Endothelial cell of umbilical vein (primary cell): ENCODE results near the gene MOB3C. TPM values are rescaled to one million over a fixed set of nuclear protein-coding genes. Genes with fewer than 3 reads are reported as not detected.

Source experiments
- BruUV-seq: library from RNA; stranded (reverse); fragments of 400-500 nt; replicated peaks from 2 replicates; lab custom pipeline; 2021; lab: Mats Ljungman, UMichigan
- CTCF ChIA-PET: fragments of 300-600, 350-600 bp; sonication (Branson Sonifier 250); formaldehyde crosslinking; loops from one replicate; lab custom pipeline; 2021; ENCODE audit warnings: antibody characterized with exemption, inconsistent platforms; lab: Charles Lee
- POLR2A ChIA-PET: fragments of 300-600, 350-600 bp; sonication (Branson Sonifier 250); formaldehyde crosslinking; loops from one replicate; lab custom pipeline; 2021; ENCODE audit warnings: antibody characterized with exemption, inconsistent platforms; lab: Charles Lee
- DNase-seq: peaks from one replicate; pipeline ENCODE4 v3.0.0-alpha.2; 2011; ENCODE audit warnings: low read depth, low spot score
- FAIRE-seq: peaks from 2 replicates; lab custom pipeline; 2011; peaks lifted over from hg19 to GRCh38; lab: Jason Lieb, UNC
- H2AFZ ChIP-seq: 2 replicates; pipeline ENCODE4 v1.6.0; 2012; ENCODE audit warnings: low read depth, low read length, control low read depth, inconsistent platforms
- H3K27ac ChIP-seq: 2 replicates; pipeline ENCODE4 v1.5.1; 2011; ENCODE audit warnings: low read depth, mild to moderate bottlenecking, control low read depth, low read length, moderate library complexity; ENCODE audit not compliant: insufficient read depth
- H3K27me3 ChIP-seq, 2 experiments: 2 replicates each; pipeline versions ENCODE4 v1.6.0 to v1.6.1; 2011; ENCODE audit warnings: low read length in 2 of 2, mixed read lengths in 1 of 2; ENCODE audit not compliant: control insufficient read depth in 2 of 2, insufficient read depth in 2 of 2
- H3K36me3 ChIP-seq, 2 experiments: 2 replicates in 1 of 2; 3 replicates in 1 of 2; pipeline ENCODE4 v1.5.1; 2011; ENCODE audit warnings: low read length in 2 of 2, mild to moderate bottlenecking in 1 of 2, moderate library complexity in 1 of 2; ENCODE audit not compliant: control insufficient read depth in 2 of 2, insufficient read depth in 2 of 2; ENCODE audit errors: extremely low read depth in 1 of 2
- H3K4me1 ChIP-seq: 3 replicates; pipeline ENCODE4 v1.5.1; 2011; ENCODE audit warnings: mild to moderate bottlenecking, low read length; ENCODE audit not compliant: control insufficient read depth, insufficient read depth; ENCODE audit errors: extremely low read depth
- H3K4me2 ChIP-seq: 2 replicates; pipeline ENCODE4 v1.6.1; 2011; ENCODE audit warnings: low read length, control low read depth, mixed read lengths; ENCODE audit not compliant: insufficient read depth
- H3K4me3 ChIP-seq, 3 experiments: fragments of 200-600 bp in 1 of 3; sonication (generic), shearing (Covaris generic) in 1 of 3; replicated peaks in 1 of 3; 2 replicates each; pipeline ENCODE4 v1.5.1; 2011 to 2016; ENCODE audit warnings: control low read depth in 3 of 3, low read length in 3 of 3, mild to moderate bottlenecking in 2 of 3, inconsistent platforms in 1 of 3, low read depth in 1 of 3, moderate library complexity in 1 of 3; ENCODE audit not compliant: insufficient read depth in 1 of 3
- H3K79me2 ChIP-seq: 2 replicates; pipeline ENCODE4 v1.6.0; 2012; ENCODE audit warnings: low read length, inconsistent platforms; ENCODE audit not compliant: control insufficient read depth, insufficient read depth
- H3K9ac ChIP-seq: replicated peaks from 2 replicates; pipeline ENCODE3; 2011; ENCODE audit warnings: low read length, control low read depth; ENCODE audit not compliant: insufficient read depth; ENCODE audit errors: extremely low read depth
- H3K9me1 ChIP-seq: replicated peaks from 3 replicates; pipeline ENCODE4 v1.6.0; 2011; ENCODE audit warnings: mild to moderate bottlenecking, low read length; ENCODE audit not compliant: control insufficient read depth, insufficient read depth; ENCODE audit errors: extremely low read depth
- H3K9me3 ChIP-seq: replicated peaks from 2 replicates; pipeline ENCODE4 v1.5.1; 2012; ENCODE audit warnings: low read length, inconsistent platforms; ENCODE audit not compliant: control insufficient read depth, insufficient read depth
- H4K20me1 ChIP-seq: replicated peaks from 2 replicates; pipeline ENCODE3; 2011; ENCODE audit warnings: mild to moderate bottlenecking, low read length; ENCODE audit not compliant: control insufficient read depth, insufficient read depth; ENCODE audit errors: extremely low read depth
- EZH2 ChIP-seq: IDR thresholded peaks from 2 replicates; pipeline ENCODE4 v1.6.1; 2012; ENCODE audit warnings: borderline replicate concordance, low read depth, mild to moderate bottlenecking, moderate library complexity, low read length, inconsistent platforms; ENCODE audit not compliant: severe bottlenecking
- FOS ChIP-seq: IDR thresholded peaks from 2 replicates; pipeline ENCODE4 v1.6.1; 2011; ENCODE audit warnings: mild to moderate bottlenecking, low read length, moderate library complexity, borderline replicate concordance; ENCODE audit not compliant: insufficient read depth
- GATA2 ChIP-seq: IDR thresholded peaks from 2 replicates; pipeline ENCODE4 v1.7.0; 2011; ENCODE audit warnings: low read depth, mild to moderate bottlenecking, moderate library complexity, mixed read lengths, low read length; ENCODE audit not compliant: insufficient read length, insufficient read depth
- JUN ChIP-seq: IDR thresholded peaks from 2 replicates; pipeline ENCODE4 v1.6.1; 2011; ENCODE audit warnings: borderline replicate concordance, low read depth; ENCODE audit not compliant: insufficient read length, insufficient read depth
- MYC ChIP-seq: IDR thresholded peaks from one replicate; pipeline ENCODE4 v1.6.1; 2011; ENCODE audit warnings: mild to moderate bottlenecking, low read depth, low read length
- POLR2A ChIP-seq: IDR thresholded peaks from 2 replicates; pipeline ENCODE4 v1.6.1; 2012; ENCODE audit warnings: low read depth, mild to moderate bottlenecking, control low read depth, low read length
- POLR2AphosphoS5 ChIP-seq: IDR thresholded peaks from 2 replicates; pipeline ENCODE4 v1.6.1; 2012; ENCODE audit warnings: low read depth, mild to moderate bottlenecking, control low read depth, low read length, moderate library complexity; ENCODE audit not compliant: insufficient read depth
- dilution Hi-C: fragments of 300-500 bp; cut with MboI; formaldehyde crosslinking; loops from one replicate; pipeline ENCODE4 v1.15.0; 2019; ENCODE audit warnings: low sequenced_read_pairs; ENCODE audit not compliant: extremely low pct_ligation_motif_present
- intact Hi-C: fragments of 100-400 bp; cut with micrococcal nuclease; formaldehyde crosslinking; loops from one replicate; pipeline ENCODE4 v1.10.0; 2022
- polyA plus RNA-seq, 4 experiments: library from polyadenylated mRNA; depleted of rRNA in 3 of 4; stranded (reverse) in 3 of 4; unstranded in 1 of 4; fragments of >200 nt; gene quantifications; 2 replicates each; pipeline versions ENCODE4 v1.2.1 to v1.2.3, GENCODE V29; 2011 to 2012; ENCODE audit warnings: missing spikeins in 1 of 4
- total RNA-seq: library from RNA; stranded (reverse); gene quantifications from 2 replicates; pipeline ENCODE4 v1.2.3, GENCODE V29; 2021
- TF ChIP-seq, protein P1 (sequence below), 2 donors: IDR thresholded peaks; 1 replicate in 1 of 2; 2 replicates in 1 of 2; pipeline ENCODE4 v1.5.1; 2011; ENCODE audit warnings: low read length in 2 of 2, mild to moderate bottlenecking in 2 of 2, moderate library complexity in 2 of 2, control low read depth in 1 of 2, inconsistent platforms in 1 of 2, low read depth in 1 of 2; ENCODE audit not compliant: insufficient read depth in 1 of 2; ENCODE audit errors: extremely low read depth in 1 of 2
- TF ChIP-seq, protein P2 (sequence below): IDR thresholded peaks from 2 replicates; pipeline ENCODE4 v1.6.1; 2011; ENCODE audit not compliant: insufficient read depth, insufficient read length

MOB3C gene
- total and polyA plus RNA-seq, 2 donors (not counting 3 experiments of a cell fraction or from before 2014, with no cell fraction given): 6.1 to 8.4 TPM

DNA sequence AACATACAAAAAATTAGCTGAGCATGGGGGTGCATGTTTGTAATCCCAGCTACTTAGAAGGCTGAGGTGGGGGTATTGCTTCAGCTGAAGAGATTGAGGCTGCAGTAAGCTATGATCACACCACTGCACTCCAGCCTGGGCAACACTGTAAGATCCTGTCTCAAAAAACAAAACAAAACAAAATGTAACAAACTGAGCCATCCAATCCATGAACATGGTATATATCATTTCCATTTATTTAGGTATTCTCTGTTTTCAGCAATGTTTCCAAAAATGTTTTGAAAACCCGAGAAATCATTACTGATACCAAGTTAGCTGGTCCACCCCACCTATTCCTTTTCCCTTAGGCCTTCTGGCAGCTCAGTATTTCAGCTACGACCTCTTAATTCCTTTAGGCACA, 33.2 kb upstream of the MOB3C start:
- H3K4me1 ChIP-seq: no peaks in the 10 kb centered on the region
- H3K4me2 ChIP-seq: no peak overlapping the region
- POLR2A ChIA-PET: no interaction called here
- no peaks in the 10 kb centered on the region for H3K9me1 ChIP-seq
- peaks cover 2 to 4% of the 10 kb centered on the region in 2 experiments for H3K36me3 ChIP-seq
- TF ChIP-seq MYC (no peak), FOS (no peak), GATA2 (no peak), JUN (no peak), POLR2A (no peak), EZH2 (no peak), POLR2AphosphoS5 (no peak)
- TF ChIP-seq, protein P1, sequence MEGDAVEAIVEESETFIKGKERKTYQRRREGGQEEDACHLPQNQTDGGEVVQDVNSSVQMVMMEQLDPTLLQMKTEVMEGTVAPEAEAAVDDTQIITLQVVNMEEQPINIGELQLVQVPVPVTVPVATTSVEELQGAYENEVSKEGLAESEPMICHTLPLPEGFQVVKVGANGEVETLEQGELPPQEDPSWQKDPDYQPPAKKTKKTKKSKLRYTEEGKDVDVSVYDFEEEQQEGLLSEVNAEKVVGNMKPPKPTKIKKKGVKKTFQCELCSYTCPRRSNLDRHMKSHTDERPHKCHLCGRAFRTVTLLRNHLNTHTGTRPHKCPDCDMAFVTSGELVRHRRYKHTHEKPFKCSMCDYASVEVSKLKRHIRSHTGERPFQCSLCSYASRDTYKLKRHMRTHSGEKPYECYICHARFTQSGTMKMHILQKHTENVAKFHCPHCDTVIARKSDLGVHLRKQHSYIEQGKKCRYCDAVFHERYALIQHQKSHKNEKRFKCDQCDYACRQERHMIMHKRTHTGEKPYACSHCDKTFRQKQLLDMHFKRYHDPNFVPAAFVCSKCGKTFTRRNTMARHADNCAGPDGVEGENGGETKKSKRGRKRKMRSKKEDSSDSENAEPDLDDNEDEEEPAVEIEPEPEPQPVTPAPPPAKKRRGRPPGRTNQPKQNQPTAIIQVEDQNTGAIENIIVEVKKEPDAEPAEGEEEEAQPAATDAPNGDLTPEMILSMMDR (IDR thresholded peaks at IDR 0.05; ENCODE audit: extremely low read depth in 1 of 2, insufficient read depth in 1 of 2, low read depth in 1 of 2, low read length in 2 of 2): no peak
- TF ChIP-seq, protein P2, sequence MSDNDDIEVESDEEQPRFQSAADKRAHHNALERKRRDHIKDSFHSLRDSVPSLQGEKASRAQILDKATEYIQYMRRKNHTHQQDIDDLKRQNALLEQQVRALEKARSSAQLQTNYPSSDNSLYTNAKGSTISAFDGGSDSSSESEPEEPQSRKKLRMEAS: no peak
- no peaks in the 10 kb centered on the region for H4K20me1 ChIP-seq
- no peak overlapping the region for H3K9ac ChIP-seq
- BruUV-seq: no TSS peak
- intact Hi-C loops: no loop called here
- CTCF ChIA-PET: no interaction called here
- no peak overlapping the region for H3K4me3 ChIP-seq
- FAIRE-seq: no peak
- no peak overlapping the region for H2AFZ ChIP-seq
- H3K9me3 ChIP-seq: no peaks in the 10 kb centered on the region
- no peak overlapping the region for H3K27ac ChIP-seq
- no peaks in the 10 kb centered on the region for H3K79me2 ChIP-seq
- no peak for DNase-seq
- dilution Hi-C loops: no loop called here
- H3K27me3 ChIP-seq: no peaks in the 10 kb centered on the region
